HepG2 (cell line): Measurements from ENCODE around the gene KNL1. TPM values are rescaled to one million over a fixed set of nuclear protein-coding genes. Genes with fewer than 3 reads are reported as not detected.

Source experiments
- ATAC-seq: fragments of 200-7000 bp; cut with Tn5 transposase; 3 replicates; pipeline ENCODE4 v1.9.1; 2020; ENCODE audit warnings: mild to moderate bottlenecking, moderate library complexity
- BruUV-seq: library from RNA; stranded (reverse); fragments of 400-500 nt; replicated peaks from 2 replicates; lab custom pipeline; 2021; lab: Mats Ljungman, UMichigan
- CTCF ChIA-PET: fragments of 300-600 bp; formaldehyde crosslinking; extraction: SDS; loops from one replicate; lab custom pipeline; 2021; ENCODE audit warnings: low total read pairs, inconsistent platforms, low intra/inter-chr PET ratio; lab: Yijun Ruan, JAX
- POLR2A ChIA-PET: fragments of 350-600 bp; sonication (Branson Sonifier 250); formaldehyde crosslinking; loops from one replicate; lab custom pipeline; 2020; ENCODE audit warnings: antibody characterized with exemption, inconsistent platforms; lab: Yijun Ruan, JAX
- DNase-seq: peaks from one replicate; pipeline ENCODE4 v3.0.0-alpha.2; 2015; ENCODE audit warnings: low spot score
- FAIRE-seq: peaks from 3 replicates; lab custom pipeline; 2011; peaks lifted over from hg19 to GRCh38; lab: Jason Lieb, UNC
- H2AFZ ChIP-seq: one replicate; pipeline ENCODE4 v1.6.1; 2011; ENCODE audit warnings: low read length, inconsistent platforms
- H3K27ac ChIP-seq: fragments of 300-600 bp; 3 replicates; pipeline ENCODE4 v1.8.0; 2011; ENCODE audit warnings: mixed run types, mild to moderate bottlenecking, mixed read lengths, low read length, inconsistent platforms; ENCODE audit not compliant: insufficient read depth; ENCODE audit errors: extremely low read length
- H3K27me3 ChIP-seq, 2 experiments: fragments of 200-600 bp in 1 of 2; 2 replicates in 1 of 2; 3 replicates in 1 of 2; pipeline versions ENCODE4 v1.6.0 to v1.8.0; 2011; ENCODE audit warnings: low read length in 2 of 2, mild to moderate bottlenecking in 2 of 2, moderate library complexity in 2 of 2, inconsistent platforms in 1 of 2; ENCODE audit not compliant: insufficient read depth in 2 of 2, control insufficient read depth in 1 of 2
- H3K36me3 ChIP-seq, 2 experiments: fragments of 200-600 bp in 1 of 2; replicated peaks in 1 of 2; 2 replicates in 1 of 2; 3 replicates in 1 of 2; pipeline versions ENCODE4 v1.5.1 to v1.8.0; 2011; ENCODE audit warnings: low read length in 2 of 2, inconsistent platforms in 1 of 2; ENCODE audit not compliant: insufficient read depth in 2 of 2, control insufficient read depth in 1 of 2
- H3K4me1 ChIP-seq: 2 replicates; pipeline ENCODE4 v1.5.1; 2012; ENCODE audit warnings: low read length, inconsistent platforms; ENCODE audit not compliant: insufficient read depth
- H3K4me2 ChIP-seq: 2 replicates; pipeline ENCODE4 v1.6.0; 2011; ENCODE audit warnings: low read depth, low read length, inconsistent platforms
- H3K4me3 ChIP-seq, 3 experiments: fragments of 200-600 bp in 1 of 3; sonication (generic), shearing (Covaris generic) in 1 of 3; replicated peaks in 1 of 3; 2 replicates each; pipeline ENCODE4 v1.5.1; 2011 to 2016; ENCODE audit warnings: low read length in 3 of 3, inconsistent platforms in 2 of 3, low read depth in 2 of 3, mild to moderate bottlenecking in 2 of 3, control low read depth in 1 of 3, mixed read lengths in 1 of 3; ENCODE audit not compliant: insufficient read depth in 1 of 3
- H3K79me2 ChIP-seq: one replicate; pipeline ENCODE4 v1.6.1; 2011; ENCODE audit warnings: low read length, inconsistent platforms; ENCODE audit not compliant: insufficient read depth
- H3K9ac ChIP-seq: 2 replicates; pipeline ENCODE4 v1.6.0; 2011; ENCODE audit warnings: mild to moderate bottlenecking, low read depth, low read length, inconsistent platforms; ENCODE audit not compliant: insufficient read depth
- H3K9me3 ChIP-seq: 2 replicates; pipeline ENCODE4 v1.5.1; 2012; ENCODE audit warnings: mild to moderate bottlenecking, low read length
- H4K20me1 ChIP-seq: 2 replicates; pipeline ENCODE4 v1.6.0; 2011; ENCODE audit warnings: inconsistent platforms, mild to moderate bottlenecking, low read length, moderate library complexity; ENCODE audit not compliant: insufficient read depth
- ARNT2 ChIP-seq: sonication (generic); formaldehyde crosslinking; IDR thresholded peaks from 2 replicates; pipeline ENCODE4 v1.8.0; 2022; ENCODE audit warnings: mild to moderate bottlenecking, low read depth, missing genetic modification reagents, moderate library complexity
- ATAD3A ChIP-seq: sonication (generic); formaldehyde crosslinking; IDR thresholded peaks from 2 replicates; pipeline ENCODE4 v1.4.0; 2020; ENCODE audit warnings: missing genetic modification reagents
- CHCHD3 ChIP-seq: sonication (generic); formaldehyde crosslinking; IDR thresholded peaks from 2 replicates; pipeline ENCODE4 v1.8.0; 2022; ENCODE audit warnings: mild to moderate bottlenecking, missing genetic modification reagents, moderate library complexity
- EEA1 ChIP-seq: sonication (generic); formaldehyde crosslinking; IDR thresholded peaks from 2 replicates; pipeline ENCODE4 v1.5.1; 2020; ENCODE audit warnings: mild to moderate bottlenecking, missing genetic modification reagents, borderline replicate concordance
- ERF ChIP-seq: IDR thresholded peaks from 2 replicates; pipeline ENCODE4 v1.6.1; 2018; ENCODE audit warnings: missing biosample characterization, missing genetic modification reagents
- FOXO1 ChIP-seq: sonication (generic); formaldehyde crosslinking; IDR thresholded peaks from 2 replicates; pipeline ENCODE4 v1.4.0; 2020; ENCODE audit warnings: missing genetic modification reagents
- NFE2L2 ChIP-seq: fragments of 150-350 bp; IDR thresholded peaks from 2 replicates; pipeline ENCODE4 v1.6.1; 2014; ENCODE audit warnings: low read length
- NR2F2 ChIP-seq: IDR thresholded peaks from 2 replicates; pipeline ENCODE4 v1.6.1; 2012; ENCODE audit warnings: low read depth, inconsistent platforms, borderline replicate concordance
- PBX2 ChIP-seq: IDR thresholded peaks from 2 replicates; pipeline ENCODE4 v1.6.1; 2016; ENCODE audit warnings: control low read depth
- RAD51 ChIP-seq: fragments of 450-650 bp; IDR thresholded peaks from 2 replicates; pipeline ENCODE4 v1.6.1; 2016; ENCODE audit warnings: borderline replicate concordance
- TBL1XR1 ChIP-seq: fragments of 150-350 bp; IDR thresholded peaks from 2 replicates; pipeline ENCODE4 v1.6.1; 2014; ENCODE audit warnings: borderline replicate concordance, low read length; ENCODE audit not compliant: partially characterized antibody
- XBP1 ChIP-seq: sonication (generic); formaldehyde crosslinking; IDR thresholded peaks from 2 replicates; pipeline ENCODE4 v1.5.0; 2020; ENCODE audit warnings: missing genetic modification reagents
- ZC3H13 ChIP-seq: sonication (generic); formaldehyde crosslinking; IDR thresholded peaks from 2 replicates; pipeline ENCODE4 v1.8.1; 2023; ENCODE audit warnings: mild to moderate bottlenecking, missing genetic modification reagents, moderate library complexity
- ZNF160 ChIP-seq: sonication (generic); formaldehyde crosslinking; IDR thresholded peaks from 2 replicates; pipeline ENCODE4 v1.8.0; 2022; ENCODE audit warnings: mild to moderate bottlenecking, inconsistent platforms, missing genetic modification reagents
- ZNF556 ChIP-seq: sonication (generic); formaldehyde crosslinking; IDR thresholded peaks from 2 replicates; pipeline ENCODE4 v1.4.0; 2020; ENCODE audit warnings: mild to moderate bottlenecking, missing genetic modification reagents, borderline replicate concordance
- ZNF572 ChIP-seq: sonication (generic); formaldehyde crosslinking; IDR thresholded peaks from 2 replicates; pipeline ENCODE4 v1.5.1; 2020; ENCODE audit warnings: mild to moderate bottlenecking, missing genetic modification reagents
- ZNF616 ChIP-seq: sonication (generic); formaldehyde crosslinking; IDR thresholded peaks from 2 replicates; pipeline ENCODE4 v1.5.0; 2020; ENCODE audit warnings: low read depth, mild to moderate bottlenecking, missing genetic modification reagents
- ZNF746 ChIP-seq: sonication (generic); formaldehyde crosslinking; IDR thresholded peaks from 2 replicates; pipeline ENCODE4 v1.8.0; 2022; ENCODE audit warnings: mild to moderate bottlenecking, missing genetic modification reagents
- ZNF800 ChIP-seq: sonication (generic); formaldehyde crosslinking; IDR thresholded peaks from 2 replicates; pipeline ENCODE4 v1.4.0; 2020; ENCODE audit warnings: missing genetic modification reagents
- ZNF878 ChIP-seq: sonication (generic); formaldehyde crosslinking; IDR thresholded peaks from 2 replicates; pipeline ENCODE4 v1.8.1; 2023; ENCODE audit warnings: mild to moderate bottlenecking, missing genetic modification reagents, moderate library complexity
- ZSCAN21 ChIP-seq: sonication (generic); formaldehyde crosslinking; IDR thresholded peaks from 2 replicates; pipeline ENCODE4 v1.8.0; 2022; ENCODE audit warnings: mild to moderate bottlenecking, missing genetic modification reagents, moderate library complexity, borderline replicate concordance
- WGBS: methylation state at CpG from one replicate; pipeline ENCODE4 v1.1.6; 2017; ENCODE audit warnings: low lambda C conversion rate; 5-methylcytosine and 5-hydroxymethylcytosine counted together
- in situ Hi-C: cut with HindIII; loops from 2 replicates; pipeline ENCODE4 v1.10.0; 2017; ENCODE audit warnings: low pct_unique_long_range_greater_than_20kb; ENCODE audit not compliant: extremely low pct_ligation_motif_present
- intact Hi-C: fragments of 100-400 bp; cut with micrococcal nuclease; formaldehyde crosslinking; loops from one replicate; pipeline ENCODE4 v1.10.0; 2022; ENCODE audit not compliant: unreplicated experiment
- polyA plus RNA-seq, 8 experiments: library from polyadenylated mRNA; depleted of rRNA in 3 of 8; stranded (reverse) in 7 of 8; unstranded in 1 of 8; fragments of >200 nt; fragmentation: Illumina TruSeq in 4 of 8; extraction: Trizol in 4 of 8; gene quantifications; 2 replicates each; pipeline versions ENCODE4 v1.2.1 to v1.2.3, GENCODE V29; 2011 to 2016; ENCODE audit warnings: low read depth in 4 of 8, missing spikeins in 1 of 8, mixed read lengths in 1 of 8; ENCODE audit not compliant: insufficient read depth in 1 of 8
- total RNA-seq, 5 experiments: library from RNA; depleted of rRNA; stranded (reverse); fragments of >200 nt; fragmentation: Illumina TruSeq; extraction: Trizol; gene quantifications; 2 replicates each; pipeline ENCODE4 v1.2.3, GENCODE V29; 2016; ENCODE audit warnings: low read depth in 1 of 5

Gene KNL1
- total and polyA plus RNA-seq, 2 of the 13 experiments (the other 11 are each of a cell fraction or from before 2014, with no cell fraction given): 8.0 to 21.4 TPM

GRCh38 chr15:40691737-40692136 lies 97.7 kb downstream of the KNL1 start (continued):
- TF ChIP-seq ZNF800 (CRISPR knock-in tag): no peak

- POLR2A ChIA-PET: interaction anchor here (0.6 to 2.3 kb wide), 19 partner anchors 9 to 200 kb away, joined by 3 to 17 read pairs (median 5); partner anchors contain the start of genes DNAJC17, GCHFR, RPUSD2 and VPS18
- ATAC-seq (peak; percentile 63), DNase-seq (peak; percentile 6), FAIRE-seq (peak; percentile 32)
- peak overlapping the region; percentile 90 for H3K9ac ChIP-seq
- H4K20me1 ChIP-seq: no peaks in the 10 kb centered on the region
- peak overlapping the region; percentile 97 for H3K27ac ChIP-seq
- H3K9me3 ChIP-seq: no peaks in the 10 kb centered on the region
- 2% methylated on average over 29 of the region's 31 CpGs for WGBS
- BruUV-seq: TSS peak; percentile 76
- no peak overlapping the region for H2AFZ ChIP-seq
- peaks cover 20% of the 10 kb centered on the region for H3K4me1 ChIP-seq
- peaks cover 0 to 5% of the 10 kb centered on the region in 2 experiments; a peak in 1 of 5 replicates for H3K27me3 ChIP-seq
- intact Hi-C loops (loop anchor here (1.0 to 10.0 kb wide), 3 partner anchors 99 to 129 kb away; partner anchors contain the start of genes CCDC32 and KNL1), in situ Hi-C loops (loop anchor here (10.0 kb wide), 1 partner anchor 201 kb away; the partner anchor contains the start of gene VPS18)
- H3K4me3 ChIP-seq: peak overlapping the region; percentile 80 to 100 (median 92)
- peak overlapping the region; percentile 94 for H3K4me2 ChIP-seq
- peaks cover 0 to 4% of the 10 kb centered on the region in 2 experiments; a peak in 1 of 5 replicates for H3K36me3 ChIP-seq
- CTCF ChIA-PET: no interaction called here
- peaks cover 14% of the 10 kb centered on the region for H3K79me2 ChIP-seq
- TF ChIP-seq ZSCAN21 (CRISPR knock-in tag): 0 out of 2 replicates have a peak, but pooled peaks have one; percentile 23
- no peak for TF ChIP-seq ATAD3A (CRISPR knock-in tag)
- TF ChIP-seq NR2F2: no peak
- no peak for TF ChIP-seq FOXO1 (CRISPR knock-in tag)
- no peak for TF ChIP-seq XBP1 (CRISPR knock-in tag)
- no peak for TF ChIP-seq CHCHD3 (CRISPR knock-in tag)
- TF ChIP-seq ZNF878 (CRISPR knock-in tag): no peak
- TF ChIP-seq ZNF160 (CRISPR knock-in tag): 0 out of 2 replicates have a peak, but pooled peaks have one; percentile 31
- no peak for TF ChIP-seq EEA1 (CRISPR knock-in tag)
- TF ChIP-seq ZNF746 (CRISPR knock-in tag): no peak
- TF ChIP-seq ZC3H13 (CRISPR knock-in tag): 0 out of 2 replicates have a peak, but pooled peaks have one; percentile 23
- peak; percentile 18 for TF ChIP-seq TBL1XR1
- TF ChIP-seq ZNF616 (CRISPR knock-in tag): no peak
- TF ChIP-seq ZNF572 (CRISPR knock-in tag): no peak
- no peak for TF ChIP-seq NFE2L2
- no peak for TF ChIP-seq ZNF556 (CRISPR knock-in tag)
- TF ChIP-seq PBX2 (CRISPR knock-in tag): no peak
- TF ChIP-seq ARNT2 (CRISPR knock-in tag): no peak
- TF ChIP-seq RAD51: no peak
- TF ChIP-seq ERF: no peak
These were observed 100.0 kb downstream of the KNL1 start for GRCh38 chr15:40693904-40694687.
